H54 (cell line): ENCODE results near the gene PXDN.
"Not testable (repeated sequence)": the region's sequence is repeated elsewhere in the genome, so short reads cannot be mapped to it uniquely, and the experiment has no call there.

ENCODE experiments used
- DNase-seq: peaks from one replicate; pipeline ENCODE4 v3.0.0; 2011; ENCODE audit warnings: low spot score, mixed read lengths; ENCODE audit not compliant: insufficient read length
- FAIRE-seq: peaks from 3 replicates; lab custom pipeline; 2011; peaks lifted over from hg19 to GRCh38; lab: Jason Lieb, UNC
- POLR2A ChIP-seq: IDR thresholded peaks from 2 replicates; pipeline ENCODE4 v1.6.1; 2011; ENCODE audit warnings: low read depth, mild to moderate bottlenecking, low read length

The PXDN gene

DNA sequence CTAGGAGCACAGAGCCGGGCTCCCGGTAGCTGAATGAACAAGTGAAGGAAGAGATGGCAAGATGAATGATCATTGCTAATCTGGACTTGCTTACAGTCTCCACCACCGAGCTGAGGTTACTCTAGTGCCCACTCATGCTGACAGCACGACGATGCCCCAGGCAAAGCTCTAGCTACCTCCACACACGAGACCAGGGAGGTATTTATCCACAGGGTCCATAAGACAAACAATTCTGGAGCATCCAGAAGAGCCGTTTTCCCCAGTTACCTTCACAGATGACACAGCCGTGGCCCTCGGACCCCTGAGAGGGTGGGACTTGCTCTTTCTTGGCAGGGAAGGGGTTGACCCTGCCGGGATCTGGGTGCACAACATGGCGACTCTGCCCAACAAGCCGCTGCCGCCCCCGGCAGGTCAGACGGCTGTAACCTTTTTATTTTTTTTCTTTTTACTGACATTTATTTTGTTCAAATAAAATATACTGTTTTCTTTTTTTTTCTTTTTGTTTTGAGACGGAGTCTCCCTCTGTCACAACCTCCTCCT is 120.3 kb downstream of the PXDN start:
- FAIRE-seq = no peak
- TF ChIP-seq POLR2A = no peak
- no peak for DNase-seq

GRCh38 chr2:1622521-1623200 is 121.7 kb downstream of the PXDN start:
- FAIRE-seq (no peak), DNase-seq (no peak)
- TF ChIP-seq POLR2A = no peak

DNA sequence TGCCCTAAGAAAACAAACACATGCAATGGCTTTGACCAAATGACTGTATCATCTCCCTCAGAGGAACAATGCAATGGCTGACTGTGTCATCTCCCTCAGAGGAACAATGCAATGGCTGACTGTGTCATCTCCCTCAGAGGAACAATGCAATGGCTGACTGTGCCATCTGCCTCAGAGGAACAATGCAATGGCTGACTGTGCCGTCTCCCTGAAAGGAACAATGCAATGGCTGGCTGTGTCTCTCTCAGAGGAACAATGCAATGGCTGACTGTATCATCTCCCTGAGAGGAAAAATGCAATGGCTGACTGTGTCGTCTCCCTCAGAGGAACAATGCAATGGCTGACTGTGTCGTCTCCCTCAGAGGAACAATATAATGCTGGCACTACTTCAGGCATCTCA is 122.3 kb downstream of the PXDN start:
- DNase-seq, FAIRE-seq: not testable (repeated sequence)

- TF ChIP-seq POLR2A = no peak
- no peak for DNase-seq
- no peak for FAIRE-seq
Observed at GRCh38 chr2:1621501-1621900, 122.8 kb downstream of the PXDN start.

GRCh38 chr2:1621041-1621440 is 123.3 kb downstream of the PXDN start:
- no peak for TF ChIP-seq POLR2A
- DNase-seq (no peak), FAIRE-seq (no peak)

GRCh38 chr2:1620081-1620480 is 124.2 kb downstream of the PXDN start:
- no peak for FAIRE-seq
- DNase-seq = no peak
- TF ChIP-seq POLR2A = no peak

- FAIRE-seq = no peak
- DNase-seq = no peak
- no peak for TF ChIP-seq POLR2A
Observed at GRCh38 chr2:1619556-1619955, 124.8 kb downstream of the PXDN start.

GRCh38 chr2:1618974-1619373 is 125.3 kb downstream of the PXDN start:
- DNase-seq (no peak), FAIRE-seq (no peak)
- TF ChIP-seq POLR2A = no peak

DNA sequence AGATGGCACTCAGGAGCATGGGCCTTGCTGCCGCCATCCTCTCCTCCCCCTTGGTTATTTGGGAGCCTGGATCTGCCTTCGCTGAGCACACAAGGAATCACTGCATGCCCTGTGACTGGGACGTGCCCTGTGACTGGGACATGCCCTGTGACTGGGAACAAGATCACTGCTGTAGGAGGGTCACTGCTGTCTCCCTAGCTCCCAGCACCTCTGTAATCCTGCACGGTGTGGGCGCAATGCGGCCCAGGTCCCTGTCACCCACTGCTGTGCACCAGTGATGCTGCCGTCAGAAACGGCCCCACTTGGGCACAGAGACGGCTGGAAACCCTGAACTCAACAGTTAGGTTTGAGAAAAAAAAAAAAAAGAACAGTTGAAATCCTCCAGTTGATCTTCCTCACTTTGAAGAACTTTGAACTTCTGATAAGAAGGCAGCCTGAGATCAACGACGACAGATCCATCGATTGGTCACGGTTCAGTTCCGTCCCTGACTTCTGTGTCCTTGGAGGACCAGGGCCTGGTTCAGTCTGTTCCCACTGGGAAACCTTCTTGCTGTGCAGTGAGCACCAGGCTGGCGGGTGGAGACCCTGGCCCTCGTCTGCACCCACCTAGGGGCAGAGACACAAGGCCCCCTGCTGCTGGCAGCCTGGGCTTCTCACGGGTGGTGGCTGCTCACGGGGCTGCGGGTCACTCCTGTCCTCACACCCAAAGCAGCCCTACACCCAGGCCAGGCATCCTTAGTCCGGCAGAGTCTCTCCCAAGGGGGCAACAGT is 125.9 kb downstream of the PXDN start:
- DNase-seq (no peak), FAIRE-seq (no peak)
- no peak for TF ChIP-seq POLR2A

GRCh38 chr2:1617425-1618021 is 126.8 kb downstream of the PXDN start:
- FAIRE-seq (no peak), DNase-seq (no peak)
- no peak for TF ChIP-seq POLR2A

GRCh38 chr2:1614564-1614963 is 129.8 kb downstream of the PXDN start:
- DNase-seq = no peak
- TF ChIP-seq POLR2A = no peak
- FAIRE-seq = no peak

DNA sequence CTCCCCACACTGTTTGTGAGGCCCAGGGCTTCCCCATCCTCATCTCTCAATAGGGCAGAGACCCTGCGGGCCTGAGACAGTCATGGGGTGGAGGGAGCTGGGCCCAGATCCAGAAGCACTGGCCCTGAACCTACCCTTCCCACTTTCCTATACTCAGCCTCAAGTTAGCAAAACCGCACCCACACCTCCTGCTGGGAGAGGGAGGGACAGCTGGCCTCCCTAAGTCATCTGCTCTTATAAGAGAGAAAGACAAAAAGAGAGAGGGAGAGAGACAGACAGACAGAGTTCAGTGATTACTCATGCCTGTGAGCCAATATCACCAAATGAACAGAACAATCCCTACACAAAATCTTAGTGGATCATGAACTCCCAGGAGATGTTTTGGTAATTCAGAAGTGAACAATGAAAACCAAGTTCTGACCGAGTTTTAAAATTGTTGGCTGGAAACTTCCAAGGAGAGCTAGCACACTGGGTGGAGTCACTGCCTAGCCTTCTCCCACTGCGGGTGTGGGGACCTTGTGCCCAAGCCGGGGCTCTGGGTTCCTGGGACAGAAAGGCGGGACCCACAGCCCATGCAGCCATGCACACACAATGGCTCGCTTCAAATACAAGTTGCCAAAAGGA is 130.5 kb downstream of the PXDN start:
- no peak for DNase-seq
- FAIRE-seq = no peak

GRCh38 chr2:1613078-1613445 is 131.3 kb downstream of the PXDN start:
- no peak for TF ChIP-seq POLR2A
- FAIRE-seq = no peak
- no peak for DNase-seq

More for the DNA sequence above, 130.5 kb downstream of the PXDN start:
- TF ChIP-seq POLR2A = no peak

- DNase-seq = no peak
- no peak for FAIRE-seq
Observed at GRCh38 chr2:1612391-1613077, 131.8 kb downstream of the PXDN start.

More at GRCh38 chr2:1612391-1613077, 131.8 kb downstream of the PXDN start:
- no peak for TF ChIP-seq POLR2A
